H1 (cell line): ENCODE results near the gene LPCAT1. TPM values are rescaled to one million over a fixed set of nuclear protein-coding genes. Genes with fewer than 3 reads are reported as not detected.

Experiments used
- CBX5 ChIP-seq: fragments of 300-800, 300-1000 bp; sonication (generic); IDR thresholded peaks from 2 replicates; pipeline ENCODE4 v1.7.1; 2016; ENCODE audit warnings: antibody characterized with exemption, low read length, low read depth
- CREB1 ChIP-seq: IDR thresholded peaks from 2 replicates; pipeline ENCODE4 v1.6.1; 2012; ENCODE audit warnings: inconsistent platforms
- GABPA ChIP-seq: IDR thresholded peaks from 2 replicates; pipeline ENCODE4 v1.6.1; 2011; ENCODE audit warnings: mild to moderate bottlenecking, low read length, moderate library complexity, borderline replicate concordance; ENCODE audit not compliant: insufficient read depth
- SIRT6 ChIP-seq: IDR thresholded peaks from one replicate; pipeline ENCODE4 v1.7.1; 2012; ENCODE audit warnings: low read length, inconsistent platforms
- SIX5 ChIP-seq: IDR thresholded peaks from 2 replicates; pipeline ENCODE4 v1.6.1; 2011; ENCODE audit warnings: mild to moderate bottlenecking, low read depth, low read length
- polyA plus RNA-seq, 7 experiments: library from polyadenylated mRNA; depleted of rRNA in 3 of 7; stranded (reverse) in 5 of 7; unstranded in 2 of 7; fragments of >200 nt in 5 of 7; fragments of 200-250 nt in 2 of 7; gene quantifications; 1 replicate in 5 of 7; 2 replicates in 1 of 7; 4 replicates in 1 of 7; pipeline versions ENCODE4 v1.2.1 to v1.2.3, GENCODE V29; 2011 to 2013; ENCODE audit warnings: missing spikeins in 2 of 7, mixed read lengths in 2 of 7
- total RNA-seq: library from RNA; stranded (reverse); fragmentation: NEBNext Ultra II Directional; extraction: Animal tissue kit (Norgen Biotek cat#: 25700); gene quantifications from 2 replicates; pipeline ENCODE4 v1.2.1, GENCODE V29; 2021
- TF ChIP-seq, protein P1 (sequence below): fragments of 300-600 bp; sonication (generic); IDR thresholded peaks from 2 replicates; pipeline ENCODE4 v1.7.1; 2012; ENCODE audit warnings: low read length, moderate library complexity, mild to moderate bottlenecking, inconsistent platforms; ENCODE audit not compliant: insufficient replicate concordance

Gene LPCAT1
- total and polyA plus RNA-seq, 2 of the 8 experiments (the other 6 are each of a cell fraction or from before 2014, with no cell fraction given) = 107 to 260 TPM

DNA sequence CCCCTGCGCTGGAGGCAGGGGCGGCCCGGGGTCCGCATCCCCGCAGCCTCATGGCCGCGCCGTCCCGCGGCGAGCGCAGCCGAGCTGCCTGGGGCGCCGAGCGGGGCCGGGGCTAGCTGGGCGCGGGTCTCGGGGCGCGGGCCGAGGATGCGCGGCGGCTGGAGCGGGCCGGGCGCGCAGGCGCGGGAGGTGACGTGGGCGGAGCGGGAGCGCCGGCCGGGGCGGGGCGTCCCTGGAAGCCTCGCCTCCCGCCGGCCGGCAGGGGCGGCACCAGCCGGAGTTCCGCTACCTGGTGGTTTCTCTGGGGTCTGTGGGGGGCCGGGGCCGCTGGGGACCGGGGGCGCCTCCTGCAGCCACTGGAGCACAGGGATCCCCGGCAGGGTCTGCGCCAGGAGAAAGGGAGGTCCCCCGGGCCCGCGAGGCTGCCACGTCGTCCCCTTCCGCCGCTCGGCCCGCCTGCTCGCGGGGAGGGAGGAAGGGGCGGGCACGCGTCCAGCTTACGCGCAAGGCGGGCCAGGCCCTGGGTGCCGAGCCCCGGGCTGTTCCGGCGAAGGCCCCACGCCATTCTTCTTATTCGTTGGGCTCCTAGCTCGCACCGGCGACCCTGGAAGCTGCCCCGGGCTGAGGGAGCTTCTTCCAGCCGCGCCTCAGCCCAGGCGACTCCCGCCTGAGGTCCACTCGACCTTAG lies at the start of gene LPCAT1 (continued):
- TF ChIP-seq, protein P1, sequence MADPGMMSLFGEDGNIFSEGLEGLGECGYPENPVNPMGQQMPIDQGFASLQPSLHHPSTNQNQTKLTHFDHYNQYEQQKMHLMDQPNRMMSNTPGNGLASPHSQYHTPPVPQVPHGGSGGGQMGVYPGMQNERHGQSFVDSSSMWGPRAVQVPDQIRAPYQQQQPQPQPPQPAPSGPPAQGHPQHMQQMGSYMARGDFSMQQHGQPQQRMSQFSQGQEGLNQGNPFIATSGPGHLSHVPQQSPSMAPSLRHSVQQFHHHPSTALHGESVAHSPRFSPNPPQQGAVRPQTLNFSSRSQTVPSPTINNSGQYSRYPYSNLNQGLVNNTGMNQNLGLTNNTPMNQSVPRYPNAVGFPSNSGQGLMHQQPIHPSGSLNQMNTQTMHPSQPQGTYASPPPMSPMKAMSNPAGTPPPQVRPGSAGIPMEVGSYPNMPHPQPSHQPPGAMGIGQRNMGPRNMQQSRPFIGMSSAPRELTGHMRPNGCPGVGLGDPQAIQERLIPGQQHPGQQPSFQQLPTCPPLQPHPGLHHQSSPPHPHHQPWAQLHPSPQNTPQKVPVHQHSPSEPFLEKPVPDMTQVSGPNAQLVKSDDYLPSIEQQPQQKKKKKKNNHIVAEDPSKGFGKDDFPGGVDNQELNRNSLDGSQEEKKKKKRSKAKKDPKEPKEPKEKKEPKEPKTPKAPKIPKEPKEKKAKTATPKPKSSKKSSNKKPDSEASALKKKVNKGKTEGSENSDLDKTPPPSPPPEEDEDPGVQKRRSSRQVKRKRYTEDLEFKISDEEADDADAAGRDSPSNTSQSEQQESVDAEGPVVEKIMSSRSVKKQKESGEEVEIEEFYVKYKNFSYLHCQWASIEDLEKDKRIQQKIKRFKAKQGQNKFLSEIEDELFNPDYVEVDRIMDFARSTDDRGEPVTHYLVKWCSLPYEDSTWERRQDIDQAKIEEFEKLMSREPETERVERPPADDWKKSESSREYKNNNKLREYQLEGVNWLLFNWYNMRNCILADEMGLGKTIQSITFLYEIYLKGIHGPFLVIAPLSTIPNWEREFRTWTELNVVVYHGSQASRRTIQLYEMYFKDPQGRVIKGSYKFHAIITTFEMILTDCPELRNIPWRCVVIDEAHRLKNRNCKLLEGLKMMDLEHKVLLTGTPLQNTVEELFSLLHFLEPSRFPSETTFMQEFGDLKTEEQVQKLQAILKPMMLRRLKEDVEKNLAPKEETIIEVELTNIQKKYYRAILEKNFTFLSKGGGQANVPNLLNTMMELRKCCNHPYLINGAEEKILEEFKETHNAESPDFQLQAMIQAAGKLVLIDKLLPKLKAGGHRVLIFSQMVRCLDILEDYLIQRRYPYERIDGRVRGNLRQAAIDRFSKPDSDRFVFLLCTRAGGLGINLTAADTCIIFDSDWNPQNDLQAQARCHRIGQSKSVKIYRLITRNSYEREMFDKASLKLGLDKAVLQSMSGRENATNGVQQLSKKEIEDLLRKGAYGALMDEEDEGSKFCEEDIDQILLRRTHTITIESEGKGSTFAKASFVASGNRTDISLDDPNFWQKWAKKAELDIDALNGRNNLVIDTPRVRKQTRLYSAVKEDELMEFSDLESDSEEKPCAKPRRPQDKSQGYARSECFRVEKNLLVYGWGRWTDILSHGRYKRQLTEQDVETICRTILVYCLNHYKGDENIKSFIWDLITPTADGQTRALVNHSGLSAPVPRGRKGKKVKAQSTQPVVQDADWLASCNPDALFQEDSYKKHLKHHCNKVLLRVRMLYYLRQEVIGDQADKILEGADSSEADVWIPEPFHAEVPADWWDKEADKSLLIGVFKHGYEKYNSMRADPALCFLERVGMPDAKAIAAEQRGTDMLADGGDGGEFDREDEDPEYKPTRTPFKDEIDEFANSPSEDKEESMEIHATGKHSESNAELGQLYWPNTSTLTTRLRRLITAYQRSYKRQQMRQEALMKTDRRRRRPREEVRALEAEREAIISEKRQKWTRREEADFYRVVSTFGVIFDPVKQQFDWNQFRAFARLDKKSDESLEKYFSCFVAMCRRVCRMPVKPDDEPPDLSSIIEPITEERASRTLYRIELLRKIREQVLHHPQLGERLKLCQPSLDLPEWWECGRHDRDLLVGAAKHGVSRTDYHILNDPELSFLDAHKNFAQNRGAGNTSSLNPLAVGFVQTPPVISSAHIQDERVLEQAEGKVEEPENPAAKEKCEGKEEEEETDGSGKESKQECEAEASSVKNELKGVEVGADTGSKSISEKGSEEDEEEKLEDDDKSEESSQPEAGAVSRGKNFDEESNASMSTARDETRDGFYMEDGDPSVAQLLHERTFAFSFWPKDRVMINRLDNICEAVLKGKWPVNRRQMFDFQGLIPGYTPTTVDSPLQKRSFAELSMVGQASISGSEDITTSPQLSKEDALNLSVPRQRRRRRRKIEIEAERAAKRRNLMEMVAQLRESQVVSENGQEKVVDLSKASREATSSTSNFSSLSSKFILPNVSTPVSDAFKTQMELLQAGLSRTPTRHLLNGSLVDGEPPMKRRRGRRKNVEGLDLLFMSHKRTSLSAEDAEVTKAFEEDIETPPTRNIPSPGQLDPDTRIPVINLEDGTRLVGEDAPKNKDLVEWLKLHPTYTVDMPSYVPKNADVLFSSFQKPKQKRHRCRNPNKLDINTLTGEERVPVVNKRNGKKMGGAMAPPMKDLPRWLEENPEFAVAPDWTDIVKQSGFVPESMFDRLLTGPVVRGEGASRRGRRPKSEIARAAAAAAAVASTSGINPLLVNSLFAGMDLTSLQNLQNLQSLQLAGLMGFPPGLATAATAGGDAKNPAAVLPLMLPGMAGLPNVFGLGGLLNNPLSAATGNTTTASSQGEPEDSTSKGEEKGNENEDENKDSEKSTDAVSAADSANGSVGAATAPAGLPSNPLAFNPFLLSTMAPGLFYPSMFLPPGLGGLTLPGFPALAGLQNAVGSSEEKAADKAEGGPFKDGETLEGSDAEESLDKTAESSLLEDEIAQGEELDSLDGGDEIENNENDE = no peak
- TF ChIP-seq SIX5 = no peak
- TF ChIP-seq SIRT6 = no peak
- peak; percentile 36; the same call in 1 of the 2 replicates for TF ChIP-seq GABPA
- TF ChIP-seq CREB1 = no peak
- TF ChIP-seq CBX5 = no peak
